ENCODE results near the gene PTPRR. TPM values are rescaled to one million over a fixed set of nuclear protein-coding genes. Genes with fewer than 3 reads are reported as not detected.

Gene PTPRR
- total and polyA plus RNA-seq, 2 of the 4 experiments (the other 2 are of a cell fraction) = 0.18 to 0.21 TPM

- Histone ChIP-seq H2AFZ (replicated peaks; ENCODE audit: low read length, poor library complexity) (no peak overlapping the region), H3K23ac (ENCODE audit: low read depth, low read length) (no peak overlapping the region), H3K4me3 (ENCODE audit: insufficient read depth, low read depth, low read length) (no peak overlapping the region), H4K20me1 (ENCODE audit: insufficient read depth, low read length) (no peaks in the 10 kb centered on the region), H3K14ac (replicated peaks; ENCODE audit: low read depth, low read length) (no peak overlapping the region), H2BK5ac (ENCODE audit: low read depth, low read length, poor library complexity, severe bottlenecking) (no peak overlapping the region), H3K4me1 (ENCODE audit: control insufficient read depth, insufficient read depth, low read length) (peaks cover 3% of the 10 kb centered on the region), H3K36me3 (ENCODE audit: control insufficient read depth, insufficient read depth, low read length) (no peaks in the 10 kb centered on the region), H2AK5ac (ENCODE audit: low read depth, low read length) (no peak overlapping the region), H4K5ac (ENCODE audit: low read depth, low read length) (no peak overlapping the region), H3K56ac (ENCODE audit: extremely low read depth, insufficient read depth, low read length) (no peak overlapping the region), H3K4ac (ENCODE audit: low read depth, low read length) (no peak overlapping the region), H3K9ac (ENCODE audit: low read depth, low read length) (no peak overlapping the region), H3K4me2 (ENCODE audit: low read depth, low read length) (no peak overlapping the region), H4K8ac (ENCODE audit: low read depth in 2 of 2, low read length in 2 of 2) (no peak overlapping the region), H3K9me1 (ENCODE audit: insufficient read depth, low read length) (no peaks in the 10 kb centered on the region), H3K27ac (ENCODE audit: insufficient read depth, low read length) (no peak overlapping the region), H3K18ac (ENCODE audit: low read depth, low read length) (no peak overlapping the region), H2BK20ac (ENCODE audit: low read depth, low read length) (no peak overlapping the region), H3K79me1 (ENCODE audit: low read depth in 1 of 2, low read length in 2 of 2) (no peaks in the 10 kb centered on the region), H3K27me3 (ENCODE audit: control insufficient read depth, insufficient read depth, low read length) (peaks cover 1% of the 10 kb centered on the region; the same call in 1 of the 2 replicates), H2BK120ac (ENCODE audit: low read depth, low read length) (no peak overlapping the region), H3K9me3 (ENCODE audit: control insufficient read depth, insufficient read depth, low read length) (no peaks in the 10 kb centered on the region), H2AK9ac (replicated peaks; ENCODE audit: low read depth, low read length, poor library complexity) (no peak overlapping the region), H2BK15ac (ENCODE audit: low read depth, low read length) (no peak overlapping the region), H4K91ac (ENCODE audit: insufficient read depth, low read depth, low read length) (no peak overlapping the region)
- TF ChIP-seq ELK1 (IDR thresholded peaks at IDR 0.05; ENCODE audit: borderline replicate concordance, low read depth, low read length) = no peak
- TF ChIP-seq FOS (IDR thresholded peaks at IDR 0.05; ENCODE audit: low read depth, low read length) = peak; percentile 25; the same call in 1 of the 2 replicates
- TF ChIP-seq MXI1 (IDR thresholded peaks at IDR 0.05; ENCODE audit: borderline replicate concordance, low read depth, low read length) = no peak
- no peak for TF ChIP-seq MAFK (IDR thresholded peaks at IDR 0.05; ENCODE audit: low read depth, low read length)
- no peak for TF ChIP-seq USF2 (IDR thresholded peaks at IDR 0.05; ENCODE audit: low read depth, low read length)
- no peak for TF ChIP-seq RFX5 (IDR thresholded peaks at IDR 0.05; ENCODE audit: low read depth, low read length)
- no peak for TF ChIP-seq POLR2A (IDR thresholded peaks at IDR 0.05; ENCODE audit: low read depth, low read length)
- TF ChIP-seq CHD1 (IDR thresholded peaks at IDR 0.05; ENCODE audit: low read depth, low read length) = no peak
- no peak for TF ChIP-seq MAZ (IDR thresholded peaks at IDR 0.05; ENCODE audit: borderline replicate concordance, low read depth, low read length)
- TF ChIP-seq NFE2L2 (IDR thresholded peaks at IDR 0.05; ENCODE audit: low read depth, low read length) = no peak
- TF ChIP-seq CEBPB (IDR thresholded peaks at IDR 0.05; ENCODE audit: low read depth, low read length) = peak; percentile 41; the same call in 1 of the 2 replicates
- TF ChIP-seq SMC3 (IDR thresholded peaks at IDR 0.05; ENCODE audit: low read depth, low read length) = no peak
- TF ChIP-seq RAD21 (IDR thresholded peaks at IDR 0.05; ENCODE audit: low read length) = no peak
- no peak for TF ChIP-seq BHLHE40 (IDR thresholded peaks at IDR 0.05; ENCODE audit: low read depth, low read length)
- TF ChIP-seq RCOR1 (IDR thresholded peaks at IDR 0.05; ENCODE audit: insufficient replicate concordance, low read length) = no peak
- no peak for TF ChIP-seq CTCF (conservative IDR thresholded peaks at IDR 0.05; ENCODE audit: low read depth, low read length)
- dilution Hi-C loops (cut with HindIII; ENCODE audit: low sequenced_read_pairs, unreplicated experiment) (no loop called here), in situ Hi-C loops (cut with MboI; ENCODE audit: low sequenced_read_pairs) (no loop called here), intact Hi-C loops (cut with micrococcal nuclease) (no loop called here)
- peak; percentile 70 for DNase-seq
- BruUV-seq (replicated peaks) = no TSS peak
- POLR2A ChIA-PET (ENCODE audit: unreplicated experiment) = no interaction called here
- CTCF ChIA-PET = no interaction called here
- no CpG with 5 or more reads among the region's 5 CpGs for WGBS, 2 experiments (ENCODE audit: extremely low coverage in 2 of 2, insufficient read length in 1 of 2)
- no peak; the same call in 1 of the 2 replicates for ATAC-seq (ENCODE audit: low read depth)
Observed at GRCh38 chr12:70619471-70620152, 300.9 kb downstream of the PTPRR start.

Data from IMR-90 (cell line).